Endothelial cell of umbilical vein (primary cell): ENCODE data around the gene HACE1.

ENCODE experiments used
- CTCF ChIP-seq, 2 donors: IDR thresholded peaks; 1 replicate in 1 of 2; 2 replicates in 1 of 2; pipeline ENCODE4 v1.5.1; 2011; ENCODE audit warnings: low read length in 2 of 2, mild to moderate bottlenecking in 2 of 2, moderate library complexity in 2 of 2, control low read depth in 1 of 2, inconsistent platforms in 1 of 2, low read depth in 1 of 2; ENCODE audit not compliant: insufficient read depth in 1 of 2; ENCODE audit errors: extremely low read depth in 1 of 2
- EZH2 ChIP-seq: IDR thresholded peaks from 2 replicates; pipeline ENCODE4 v1.6.1; 2012; ENCODE audit warnings: borderline replicate concordance, low read depth, mild to moderate bottlenecking, moderate library complexity, low read length, inconsistent platforms; ENCODE audit not compliant: severe bottlenecking
- MAX ChIP-seq: IDR thresholded peaks from 2 replicates; pipeline ENCODE4 v1.6.1; 2011; ENCODE audit not compliant: insufficient read depth, insufficient read length
- POLR2A ChIP-seq: IDR thresholded peaks from 2 replicates; pipeline ENCODE4 v1.6.1; 2012; ENCODE audit warnings: low read depth, mild to moderate bottlenecking, control low read depth, low read length
- POLR2AphosphoS5 ChIP-seq: IDR thresholded peaks from 2 replicates; pipeline ENCODE4 v1.6.1; 2012; ENCODE audit warnings: low read depth, mild to moderate bottlenecking, control low read depth, low read length, moderate library complexity; ENCODE audit not compliant: insufficient read depth

DNA sequence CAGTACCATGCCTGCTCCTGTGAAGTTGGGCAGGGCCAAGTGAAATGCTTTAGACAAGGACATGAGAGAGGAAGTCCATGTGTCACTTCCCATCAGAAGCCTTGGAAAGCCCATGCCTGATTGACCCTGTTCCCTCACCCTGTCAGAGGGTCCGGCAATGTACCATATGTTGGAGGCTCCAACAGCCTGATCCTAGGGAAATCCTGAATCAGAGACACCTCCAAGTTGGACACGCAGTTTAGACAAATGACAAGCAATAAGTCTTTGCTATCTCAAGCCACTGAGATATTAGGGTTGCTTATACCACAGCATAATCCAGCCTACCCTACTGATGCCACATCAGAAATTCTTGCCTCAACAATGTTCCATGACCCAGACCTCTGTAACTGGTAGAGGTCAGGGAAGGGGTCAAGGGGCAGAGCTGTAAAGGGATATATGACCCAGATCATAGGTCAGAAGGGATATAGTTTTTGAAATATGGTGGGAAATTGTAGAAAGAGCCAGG, 174.8 kb downstream of the HACE1 start:
- no peak for TF ChIP-seq MAX
- no peak for TF ChIP-seq CTCF (IDR thresholded peaks at IDR 0.05; ENCODE audit: extremely low read depth in 1 of 2, insufficient read depth in 1 of 2, low read depth in 1 of 2, low read length in 2 of 2)
- no peak for TF ChIP-seq POLR2A
- TF ChIP-seq EZH2: no peak
- TF ChIP-seq POLR2AphosphoS5: no peak
